ENCODE results near the gene SPOCK1.

DNA sequence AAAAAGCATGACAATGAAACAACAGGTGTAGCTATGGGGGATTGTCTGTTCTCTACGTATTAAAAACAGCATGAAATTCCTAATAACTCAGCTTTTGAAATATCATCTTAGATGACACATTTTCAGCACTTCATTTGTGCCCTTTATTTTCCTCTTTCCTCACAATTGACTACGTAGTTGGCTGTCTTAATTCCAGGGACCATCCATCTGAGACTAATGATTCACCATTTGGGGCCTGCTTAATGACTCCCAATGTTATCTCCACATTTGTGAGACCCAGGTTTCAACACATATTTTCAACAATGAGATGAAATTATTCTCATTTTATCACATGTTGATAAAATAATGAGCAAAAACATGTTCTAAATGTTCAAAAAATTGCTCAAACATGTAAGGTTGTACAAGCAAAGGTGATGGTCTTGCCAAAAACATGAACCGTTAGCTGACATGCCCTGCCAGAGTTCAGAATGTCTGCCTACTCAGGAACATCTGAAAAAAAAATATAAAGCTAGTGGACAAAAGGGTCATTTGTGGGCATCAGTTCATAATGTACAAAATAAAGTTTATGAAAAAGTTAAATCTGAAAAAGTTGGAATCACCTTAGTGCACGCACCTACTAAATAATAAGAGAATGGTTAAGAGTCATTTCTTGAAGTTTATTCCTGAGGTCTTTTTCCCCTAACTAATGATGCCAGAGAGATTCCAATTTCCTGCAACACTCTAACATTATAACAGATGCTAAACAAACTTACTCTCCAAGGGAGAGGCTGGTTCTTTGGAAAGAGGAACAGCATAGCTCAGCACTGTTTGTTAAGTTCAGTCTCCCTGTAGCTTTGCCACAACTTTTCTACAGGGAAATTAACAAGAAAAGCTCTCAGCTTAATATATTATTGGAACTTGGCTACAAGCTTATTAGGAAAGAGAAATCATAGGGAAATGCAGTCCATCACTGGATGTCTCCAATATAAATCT is 275.5 kb downstream of the SPOCK1 start:
- TF ChIP-seq ZNF785 (CRISPR knock-in tag; IDR thresholded peaks at IDR 0.05) (no peak), ZKSCAN8 (CRISPR knock-in tag; IDR thresholded peaks at IDR 0.05) (no peak), MEF2A (IDR thresholded peaks at IDR 0.05; ENCODE audit: control insufficient read depth, low read depth, low read length) (no peak), TAF1 (IDR thresholded peaks at IDR 0.05; ENCODE audit: control insufficient read depth, extremely low read depth, insufficient read depth, low read length, severe bottlenecking) (no peak), SIN3A (IDR thresholded peaks at IDR 0.05; ENCODE audit: borderline replicate concordance in 2 of 2, control insufficient read depth in 1 of 2, low read depth in 2 of 2, low read length in 2 of 2) (no peak), POLR2AphosphoS2 (IDR thresholded peaks at IDR 0.05; ENCODE audit: low read length) (no peak), EP300 (IDR thresholded peaks at IDR 0.05; ENCODE audit: low read length) (no peak), FOXM1 (IDR thresholded peaks at IDR 0.05; ENCODE audit: low read depth) (no peak), FOXM1 (CRISPR knock-in tag; IDR thresholded peaks at IDR 0.05; ENCODE audit: low read depth) (no peak)
- TF ChIP-seq, protein P1, sequence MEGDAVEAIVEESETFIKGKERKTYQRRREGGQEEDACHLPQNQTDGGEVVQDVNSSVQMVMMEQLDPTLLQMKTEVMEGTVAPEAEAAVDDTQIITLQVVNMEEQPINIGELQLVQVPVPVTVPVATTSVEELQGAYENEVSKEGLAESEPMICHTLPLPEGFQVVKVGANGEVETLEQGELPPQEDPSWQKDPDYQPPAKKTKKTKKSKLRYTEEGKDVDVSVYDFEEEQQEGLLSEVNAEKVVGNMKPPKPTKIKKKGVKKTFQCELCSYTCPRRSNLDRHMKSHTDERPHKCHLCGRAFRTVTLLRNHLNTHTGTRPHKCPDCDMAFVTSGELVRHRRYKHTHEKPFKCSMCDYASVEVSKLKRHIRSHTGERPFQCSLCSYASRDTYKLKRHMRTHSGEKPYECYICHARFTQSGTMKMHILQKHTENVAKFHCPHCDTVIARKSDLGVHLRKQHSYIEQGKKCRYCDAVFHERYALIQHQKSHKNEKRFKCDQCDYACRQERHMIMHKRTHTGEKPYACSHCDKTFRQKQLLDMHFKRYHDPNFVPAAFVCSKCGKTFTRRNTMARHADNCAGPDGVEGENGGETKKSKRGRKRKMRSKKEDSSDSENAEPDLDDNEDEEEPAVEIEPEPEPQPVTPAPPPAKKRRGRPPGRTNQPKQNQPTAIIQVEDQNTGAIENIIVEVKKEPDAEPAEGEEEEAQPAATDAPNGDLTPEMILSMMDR (IDR thresholded peaks at IDR 0.05 in 2 of 3, conservative IDR thresholded peaks at IDR 0.05 in 1 of 3; ENCODE audit: insufficient read depth in 2 of 3, low read depth in 1 of 3, low read length in 3 of 3): no peak
- TF ChIP-seq, protein P2, sequence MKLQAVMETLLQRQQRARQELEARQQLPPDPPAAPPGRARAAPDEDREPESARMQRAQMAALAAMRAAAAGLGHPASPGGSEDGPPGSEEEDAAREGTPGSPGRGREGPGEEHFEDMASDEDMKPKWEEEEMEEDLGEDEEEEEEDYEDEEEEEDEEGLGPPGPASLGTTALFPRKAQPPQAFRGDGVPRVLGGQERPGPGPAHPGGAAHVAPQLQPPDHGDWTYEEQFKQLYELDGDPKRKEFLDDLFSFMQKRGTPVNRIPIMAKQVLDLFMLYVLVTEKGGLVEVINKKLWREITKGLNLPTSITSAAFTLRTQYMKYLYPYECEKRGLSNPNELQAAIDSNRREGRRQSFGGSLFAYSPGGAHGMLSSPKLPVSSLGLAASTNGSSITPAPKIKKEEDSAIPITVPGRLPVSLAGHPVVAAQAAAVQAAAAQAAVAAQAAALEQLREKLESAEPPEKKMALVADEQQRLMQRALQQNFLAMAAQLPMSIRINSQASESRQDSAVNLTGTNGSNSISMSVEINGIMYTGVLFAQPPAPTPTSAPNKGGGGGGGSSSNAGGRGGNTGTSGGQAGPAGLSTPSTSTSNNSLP (IDR thresholded peaks at IDR 0.05; ENCODE audit: borderline replicate concordance, low read depth, low read length): no peak
- TF ChIP-seq, protein P3, sequence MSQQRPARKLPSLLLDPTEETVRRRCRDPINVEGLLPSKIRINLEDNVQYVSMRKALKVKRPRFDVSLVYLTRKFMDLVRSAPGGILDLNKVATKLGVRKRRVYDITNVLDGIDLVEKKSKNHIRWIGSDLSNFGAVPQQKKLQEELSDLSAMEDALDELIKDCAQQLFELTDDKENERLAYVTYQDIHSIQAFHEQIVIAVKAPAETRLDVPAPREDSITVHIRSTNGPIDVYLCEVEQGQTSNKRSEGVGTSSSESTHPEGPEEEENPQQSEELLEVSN (IDR thresholded peaks at IDR 0.05; ENCODE audit: borderline replicate concordance in 1 of 2, extremely low read depth in 1 of 2, insufficient read depth in 1 of 2, insufficient read length in 1 of 2, low read depth in 1 of 2, low read length in 1 of 2, poor library complexity in 1 of 2, severe bottlenecking in 1 of 2): no peak
